Measurements from ENCODE around the gene NTRK3. TPM values are rescaled to one million over a fixed set of nuclear protein-coding genes. Genes with fewer than 3 reads are reported as not detected.

NTRK3 gene
- total and polyA plus RNA-seq, 2 of the 8 experiments (the other 6 are each of a cell fraction or from before 2014, with no cell fraction given) = 4.5 to 6.8 TPM

DNA sequence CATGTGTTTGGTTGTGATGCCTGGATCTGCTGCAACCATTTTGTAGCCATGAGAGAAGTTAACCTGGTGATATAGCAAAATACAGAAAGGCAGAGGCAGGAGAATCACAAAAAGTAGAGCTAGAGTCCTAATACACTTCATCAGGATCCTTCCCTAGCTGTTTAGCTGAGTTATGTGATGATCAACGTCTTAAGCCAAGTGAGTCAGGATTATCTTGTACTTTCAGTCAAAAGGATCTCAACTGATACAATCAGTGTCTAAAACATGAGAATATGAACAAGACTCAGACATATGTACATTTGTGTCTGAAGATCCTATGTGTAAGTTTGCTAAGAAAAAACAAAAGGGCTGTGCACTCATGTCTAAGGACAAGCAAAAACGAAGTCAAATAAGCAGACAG is 236.9 kb downstream of the NTRK3 start (continued):
- TF ChIP-seq, protein P1, sequence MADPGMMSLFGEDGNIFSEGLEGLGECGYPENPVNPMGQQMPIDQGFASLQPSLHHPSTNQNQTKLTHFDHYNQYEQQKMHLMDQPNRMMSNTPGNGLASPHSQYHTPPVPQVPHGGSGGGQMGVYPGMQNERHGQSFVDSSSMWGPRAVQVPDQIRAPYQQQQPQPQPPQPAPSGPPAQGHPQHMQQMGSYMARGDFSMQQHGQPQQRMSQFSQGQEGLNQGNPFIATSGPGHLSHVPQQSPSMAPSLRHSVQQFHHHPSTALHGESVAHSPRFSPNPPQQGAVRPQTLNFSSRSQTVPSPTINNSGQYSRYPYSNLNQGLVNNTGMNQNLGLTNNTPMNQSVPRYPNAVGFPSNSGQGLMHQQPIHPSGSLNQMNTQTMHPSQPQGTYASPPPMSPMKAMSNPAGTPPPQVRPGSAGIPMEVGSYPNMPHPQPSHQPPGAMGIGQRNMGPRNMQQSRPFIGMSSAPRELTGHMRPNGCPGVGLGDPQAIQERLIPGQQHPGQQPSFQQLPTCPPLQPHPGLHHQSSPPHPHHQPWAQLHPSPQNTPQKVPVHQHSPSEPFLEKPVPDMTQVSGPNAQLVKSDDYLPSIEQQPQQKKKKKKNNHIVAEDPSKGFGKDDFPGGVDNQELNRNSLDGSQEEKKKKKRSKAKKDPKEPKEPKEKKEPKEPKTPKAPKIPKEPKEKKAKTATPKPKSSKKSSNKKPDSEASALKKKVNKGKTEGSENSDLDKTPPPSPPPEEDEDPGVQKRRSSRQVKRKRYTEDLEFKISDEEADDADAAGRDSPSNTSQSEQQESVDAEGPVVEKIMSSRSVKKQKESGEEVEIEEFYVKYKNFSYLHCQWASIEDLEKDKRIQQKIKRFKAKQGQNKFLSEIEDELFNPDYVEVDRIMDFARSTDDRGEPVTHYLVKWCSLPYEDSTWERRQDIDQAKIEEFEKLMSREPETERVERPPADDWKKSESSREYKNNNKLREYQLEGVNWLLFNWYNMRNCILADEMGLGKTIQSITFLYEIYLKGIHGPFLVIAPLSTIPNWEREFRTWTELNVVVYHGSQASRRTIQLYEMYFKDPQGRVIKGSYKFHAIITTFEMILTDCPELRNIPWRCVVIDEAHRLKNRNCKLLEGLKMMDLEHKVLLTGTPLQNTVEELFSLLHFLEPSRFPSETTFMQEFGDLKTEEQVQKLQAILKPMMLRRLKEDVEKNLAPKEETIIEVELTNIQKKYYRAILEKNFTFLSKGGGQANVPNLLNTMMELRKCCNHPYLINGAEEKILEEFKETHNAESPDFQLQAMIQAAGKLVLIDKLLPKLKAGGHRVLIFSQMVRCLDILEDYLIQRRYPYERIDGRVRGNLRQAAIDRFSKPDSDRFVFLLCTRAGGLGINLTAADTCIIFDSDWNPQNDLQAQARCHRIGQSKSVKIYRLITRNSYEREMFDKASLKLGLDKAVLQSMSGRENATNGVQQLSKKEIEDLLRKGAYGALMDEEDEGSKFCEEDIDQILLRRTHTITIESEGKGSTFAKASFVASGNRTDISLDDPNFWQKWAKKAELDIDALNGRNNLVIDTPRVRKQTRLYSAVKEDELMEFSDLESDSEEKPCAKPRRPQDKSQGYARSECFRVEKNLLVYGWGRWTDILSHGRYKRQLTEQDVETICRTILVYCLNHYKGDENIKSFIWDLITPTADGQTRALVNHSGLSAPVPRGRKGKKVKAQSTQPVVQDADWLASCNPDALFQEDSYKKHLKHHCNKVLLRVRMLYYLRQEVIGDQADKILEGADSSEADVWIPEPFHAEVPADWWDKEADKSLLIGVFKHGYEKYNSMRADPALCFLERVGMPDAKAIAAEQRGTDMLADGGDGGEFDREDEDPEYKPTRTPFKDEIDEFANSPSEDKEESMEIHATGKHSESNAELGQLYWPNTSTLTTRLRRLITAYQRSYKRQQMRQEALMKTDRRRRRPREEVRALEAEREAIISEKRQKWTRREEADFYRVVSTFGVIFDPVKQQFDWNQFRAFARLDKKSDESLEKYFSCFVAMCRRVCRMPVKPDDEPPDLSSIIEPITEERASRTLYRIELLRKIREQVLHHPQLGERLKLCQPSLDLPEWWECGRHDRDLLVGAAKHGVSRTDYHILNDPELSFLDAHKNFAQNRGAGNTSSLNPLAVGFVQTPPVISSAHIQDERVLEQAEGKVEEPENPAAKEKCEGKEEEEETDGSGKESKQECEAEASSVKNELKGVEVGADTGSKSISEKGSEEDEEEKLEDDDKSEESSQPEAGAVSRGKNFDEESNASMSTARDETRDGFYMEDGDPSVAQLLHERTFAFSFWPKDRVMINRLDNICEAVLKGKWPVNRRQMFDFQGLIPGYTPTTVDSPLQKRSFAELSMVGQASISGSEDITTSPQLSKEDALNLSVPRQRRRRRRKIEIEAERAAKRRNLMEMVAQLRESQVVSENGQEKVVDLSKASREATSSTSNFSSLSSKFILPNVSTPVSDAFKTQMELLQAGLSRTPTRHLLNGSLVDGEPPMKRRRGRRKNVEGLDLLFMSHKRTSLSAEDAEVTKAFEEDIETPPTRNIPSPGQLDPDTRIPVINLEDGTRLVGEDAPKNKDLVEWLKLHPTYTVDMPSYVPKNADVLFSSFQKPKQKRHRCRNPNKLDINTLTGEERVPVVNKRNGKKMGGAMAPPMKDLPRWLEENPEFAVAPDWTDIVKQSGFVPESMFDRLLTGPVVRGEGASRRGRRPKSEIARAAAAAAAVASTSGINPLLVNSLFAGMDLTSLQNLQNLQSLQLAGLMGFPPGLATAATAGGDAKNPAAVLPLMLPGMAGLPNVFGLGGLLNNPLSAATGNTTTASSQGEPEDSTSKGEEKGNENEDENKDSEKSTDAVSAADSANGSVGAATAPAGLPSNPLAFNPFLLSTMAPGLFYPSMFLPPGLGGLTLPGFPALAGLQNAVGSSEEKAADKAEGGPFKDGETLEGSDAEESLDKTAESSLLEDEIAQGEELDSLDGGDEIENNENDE (IDR thresholded peaks at IDR 0.05; ENCODE audit: insufficient replicate concordance, low read length) = no peak
- TF ChIP-seq SIN3A (conservative IDR thresholded peaks at IDR 0.05 in 1 of 2, IDR thresholded peaks at IDR 0.05 in 1 of 2; ENCODE audit: low read depth in 1 of 2, low read length in 2 of 2) (no peak), RFX5 (IDR thresholded peaks at IDR 0.05; ENCODE audit: borderline replicate concordance, low read depth, low read length) (no peak)
